ENCODE data around the gene SLC6A19. TPM values are rescaled to one million over a fixed set of nuclear protein-coding genes. Genes with fewer than 3 reads are reported as not detected.

SLC6A19 gene
- total RNA-seq, 1 donor from 2014 or later, result not detected

GRCh38 chr5:1153428-1153827 is 48.0 kb upstream of the SLC6A19 start:
- H3K9me3 ChIP-seq (ENCODE audit: low read depth), result no peaks in the 10 kb centered on the region
- H3K4me3 Mint-ChIP-seq, result peak overlapping the region; percentile 58
- TF ChIP-seq EZH2phosphoT487 (IDR thresholded peaks at IDR 0.05) (no peak), CTCF (IDR thresholded peaks at IDR 0.05) (no peak), EZH2 (IDR thresholded peaks at IDR 0.05) (no peak)
- no peaks in the 10 kb centered on the region for H3K79me2 ChIP-seq (ENCODE audit: low read depth)
- H2AFZ ChIP-seq (replicated peaks), result no peak overlapping the region
- peaks cover 31% of the 10 kb centered on the region for H3K27me3 Mint-ChIP-seq (ENCODE audit: insufficient read depth, low read depth)
- peaks cover 18% of the 10 kb centered on the region for H3K4me1 Mint-ChIP-seq
- no peak for DNase-seq (ENCODE audit: low spot score)
- no peaks in the 10 kb centered on the region for H3K4me1 ChIP-seq
- H3K27me3 ChIP-seq, result peaks cover 62% of the 10 kb centered on the region
- peaks cover 3% of the 10 kb centered on the region for H4K20me1 ChIP-seq (ENCODE audit: low read depth)
- no peaks in the 10 kb centered on the region for H3F3A ChIP-seq (ENCODE audit: low read depth)
- no peak overlapping the region for H3K27ac Mint-ChIP-seq
- H3K4me3 ChIP-seq, result no peak overlapping the region
- peaks cover 7% of the 10 kb centered on the region for H3K9me3 Mint-ChIP-seq
- H3K36me3 Mint-ChIP-seq, result peaks cover 5% of the 10 kb centered on the region
- no peaks in the 10 kb centered on the region for H3K36me3 ChIP-seq
- no peak overlapping the region for H3K9ac ChIP-seq
- H3K27ac ChIP-seq, result no peak overlapping the region
- H3K4me2 ChIP-seq, result no peak overlapping the region

GRCh38 chr5:1155191-1156032 is 46.0 kb upstream of the SLC6A19 start:
- Histone ChIP-seq H3K4me3 (peak overlapping the region; percentile 42), H3K4me1 (peaks cover 3% of the 10 kb centered on the region), H3K9ac (no peak overlapping the region), H3K4me2 (peak overlapping the region; percentile 79), H4K20me1 (ENCODE audit: low read depth) (peaks cover 3% of the 10 kb centered on the region), H3K79me2 (ENCODE audit: low read depth) (no peaks in the 10 kb centered on the region), H3F3A (ENCODE audit: low read depth) (peaks cover 2% of the 10 kb centered on the region), H3K27ac (no peak overlapping the region), H3K36me3 (no peaks in the 10 kb centered on the region), H2AFZ (replicated peaks) (no peak overlapping the region), H3K27me3 (peaks cover 70% of the 10 kb centered on the region), H3K9me3 (ENCODE audit: low read depth) (no peaks in the 10 kb centered on the region)
- TF ChIP-seq EZH2phosphoT487 (IDR thresholded peaks at IDR 0.05), result no peak
- Mint-ChIP-seq H3K27me3 (ENCODE audit: insufficient read depth, low read depth) (peaks cover 33% of the 10 kb centered on the region), H3K4me3 (no peak overlapping the region), H3K36me3 (peaks cover 5% of the 10 kb centered on the region), H3K9me3 (peaks cover 7% of the 10 kb centered on the region), H3K4me1 (peaks cover 13% of the 10 kb centered on the region), H3K27ac (no peak overlapping the region)
- DNase-seq (ENCODE audit: low spot score), result peak; percentile 34

GRCh38 chr5:1156033-1156753 is 45.2 kb upstream of the SLC6A19 start:
- Mint-ChIP-seq H3K4me3 (no peak overlapping the region), H3K9me3 (peaks cover 7% of the 10 kb centered on the region), H3K27me3 (ENCODE audit: insufficient read depth, low read depth) (peaks cover 33% of the 10 kb centered on the region), H3K27ac (no peak overlapping the region), H3K4me1 (peaks cover 8% of the 10 kb centered on the region), H3K36me3 (peaks cover 5% of the 10 kb centered on the region)
- Histone ChIP-seq H3K4me2 (peak overlapping the region; percentile 79), H3K4me3 (peak overlapping the region; percentile 42), H3K27ac (no peak overlapping the region), H4K20me1 (ENCODE audit: low read depth) (peaks cover 3% of the 10 kb centered on the region), H3K27me3 (peaks cover 70% of the 10 kb centered on the region), H3K79me2 (ENCODE audit: low read depth) (no peaks in the 10 kb centered on the region), H3F3A (ENCODE audit: low read depth) (peaks cover 2% of the 10 kb centered on the region), H3K36me3 (no peaks in the 10 kb centered on the region), H3K9ac (no peak overlapping the region), H3K9me3 (ENCODE audit: low read depth) (no peaks in the 10 kb centered on the region), H2AFZ (replicated peaks) (no peak overlapping the region), H3K4me1 (peaks cover 3% of the 10 kb centered on the region)
- TF ChIP-seq EZH2phosphoT487 (IDR thresholded peaks at IDR 0.05), result peak; percentile 34
- no peak for TF ChIP-seq CTCF (IDR thresholded peaks at IDR 0.05)
- TF ChIP-seq EZH2 (IDR thresholded peaks at IDR 0.05), result peak; percentile 77
- DNase-seq (ENCODE audit: low spot score), result peak; percentile 52

All from neural progenitor cell (in vitro differentiated cells).